NCI-H82 (cell line): Measurements from ENCODE around the gene DBI.

ENCODE experiments used
- DNase-seq: peaks from one replicate; lab custom pipeline; 2025; lab: John Stamatoyannopoulos, UW

DBI gene

GRCh38 chr2:119366649-119367471 is at the start of gene DBI, which contains the start of gene C2orf76:
TSS of gene DBI (plus strand) at chr2:119366977. CDS start at chr2:119367052, 75 bp downstream.
TSS of gene C2orf76 (minus strand) at chr2:119366834. CDS start at chr2:119339959, 26,875 bp downstream.
- DNase-seq = peak; percentile 98

GRCh38 chr2:119317554-119317953 is 49.2 kb upstream of the DBI start:
- DNase-seq = no peak

- peak; percentile 28 for DNase-seq
Measured at GRCh38 chr2:119319593-119319992, 47.2 kb upstream of the DBI start.

- DNase-seq = no peak
Measured at GRCh38 chr2:119323459-119323858, 43.3 kb upstream of the DBI start.

- no peak for DNase-seq
Measured at GRCh38 chr2:119324685-119325270, 42.0 kb upstream of the DBI start.

GRCh38 chr2:119326938-119327337 is 39.8 kb upstream of the DBI start:
- DNase-seq = no peak

GRCh38 chr2:119327431-119327830 is 39.3 kb upstream of the DBI start:
- DNase-seq = no peak

- DNase-seq = no peak
Measured at GRCh38 chr2:119332953-119333352, 33.8 kb upstream of the DBI start.

GRCh38 chr2:119333360-119333759 is 33.4 kb upstream of the DBI start:
- no peak for DNase-seq

GRCh38 chr2:119333833-119334232 is 32.9 kb upstream of the DBI start:
- DNase-seq = no peak

GRCh38 chr2:119337749-119338148 is 29.0 kb upstream of the DBI start:
- DNase-seq = no peak

- no peak for DNase-seq
Measured at GRCh38 chr2:119338272-119338671, 28.5 kb upstream of the DBI start.

GRCh38 chr2:119338826-119339561 is 27.8 kb upstream of the DBI start:
- no peak for DNase-seq

GRCh38 chr2:119339562-119339923 is 27.2 kb upstream of the DBI start:
- no peak for DNase-seq

GRCh38 chr2:119341684-119342083 is 25.1 kb upstream of the DBI start:
- DNase-seq = no peak

- no peak for DNase-seq
Measured at GRCh38 chr2:119349289-119349688, 17.5 kb upstream of the DBI start.

- peak; percentile 50 for DNase-seq
Measured at GRCh38 chr2:119350311-119350998, 16.3 kb upstream of the DBI start.

GRCh38 chr2:119352357-119352756 is 14.4 kb upstream of the DBI start:
- DNase-seq = peak; percentile 10

GRCh38 chr2:119354860-119355259 is 11.9 kb upstream of the DBI start:
- peak; percentile 70 for DNase-seq

GRCh38 chr2:119359774-119360173 is 7.0 kb upstream of the DBI start:
- no peak for DNase-seq

GRCh38 chr2:119360423-119360966 is 6.3 kb upstream of the DBI start:
- no peak for DNase-seq

GRCh38 chr2:119364798-119365197 is 2.0 kb upstream of the DBI start:
- no peak for DNase-seq
